IPS DF 19.7 (cell line): ENCODE results near the gene CCL17.
"Not testable (repeated sequence)": the region's sequence is repeated elsewhere in the genome, so short reads cannot be mapped to it uniquely, and the experiment has no call there.

Source experiments
- DNase-seq: peaks from one replicate; pipeline ENCODE4 v3.0.0-alpha.2; 2013; ENCODE audit warnings: low read depth, low spot score

The CCL17 gene

DNA sequence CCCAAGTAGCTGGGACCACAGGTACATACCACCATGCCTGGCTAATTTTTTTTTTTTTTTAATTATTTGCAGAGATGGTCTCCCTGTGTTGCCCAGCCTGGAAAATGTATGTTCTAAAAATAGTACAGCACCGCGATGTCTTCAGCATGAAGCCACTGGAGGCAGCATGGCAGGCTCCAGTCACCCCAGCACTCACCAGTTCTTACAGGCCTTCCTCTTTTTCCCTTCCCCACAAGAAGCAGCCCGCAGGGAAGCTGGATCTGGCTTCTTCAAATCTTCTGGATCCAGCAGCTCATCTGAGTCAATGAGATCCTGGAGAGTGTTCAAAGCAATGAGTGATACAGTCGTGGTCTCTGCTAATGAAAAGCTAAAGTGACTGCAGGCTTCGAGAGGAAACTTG, 26.4 kb downstream of the CCL17 start:
- no peak for DNase-seq

DNA sequence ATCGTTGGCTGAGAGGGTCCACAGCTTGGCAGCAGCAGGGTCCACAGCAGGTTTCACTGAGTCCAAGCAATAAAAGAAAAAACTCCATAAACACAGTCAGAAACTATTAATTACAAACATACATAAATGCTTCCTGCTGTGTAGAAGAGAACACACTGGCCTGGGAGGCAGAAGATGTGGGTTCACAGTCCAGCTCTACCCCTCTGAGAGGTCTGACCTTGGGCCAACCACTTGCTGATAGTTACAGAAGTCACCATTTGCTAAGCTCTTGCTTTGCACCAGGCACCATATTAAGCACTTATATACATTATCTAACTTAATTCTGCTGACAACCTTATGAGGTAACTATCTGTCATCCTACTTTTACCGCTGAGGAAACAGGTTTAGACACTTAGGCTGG, 27.9 kb downstream of the CCL17 start:
- DNase-seq, result no peak

- DNase-seq, result no peak
These were observed 28.4 kb downstream of the CCL17 start for GRCh38 chr16:57432989-57433388.

GRCh38 chr16:57434003-57434402, 29.4 kb downstream of the CCL17 start:
- no peak for DNase-seq

GRCh38 chr16:57435838-57436237, 31.3 kb downstream of the CCL17 start:
- DNase-seq, result no peak

DNA sequence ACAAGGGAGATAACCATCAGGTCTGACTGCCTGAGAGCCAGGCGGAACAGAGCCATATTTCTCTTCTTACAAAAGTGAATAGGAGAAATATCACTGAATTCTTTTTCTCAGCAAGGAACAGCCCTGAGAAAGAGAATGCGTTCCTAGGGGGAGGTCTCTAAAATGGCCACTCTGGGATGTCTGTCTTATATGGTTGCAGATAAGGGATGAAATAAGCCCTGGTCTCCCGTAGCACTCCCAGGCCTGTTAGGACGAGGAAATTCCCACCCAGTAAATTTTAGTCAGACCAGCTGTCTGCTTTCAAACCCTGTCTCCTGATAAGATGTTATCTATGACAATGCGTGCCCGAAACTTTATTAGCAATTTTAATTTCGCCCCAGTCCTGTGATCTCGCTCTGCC, 35.4 kb downstream of the CCL17 start:
- not testable (repeated sequence) for DNase-seq

DNA sequence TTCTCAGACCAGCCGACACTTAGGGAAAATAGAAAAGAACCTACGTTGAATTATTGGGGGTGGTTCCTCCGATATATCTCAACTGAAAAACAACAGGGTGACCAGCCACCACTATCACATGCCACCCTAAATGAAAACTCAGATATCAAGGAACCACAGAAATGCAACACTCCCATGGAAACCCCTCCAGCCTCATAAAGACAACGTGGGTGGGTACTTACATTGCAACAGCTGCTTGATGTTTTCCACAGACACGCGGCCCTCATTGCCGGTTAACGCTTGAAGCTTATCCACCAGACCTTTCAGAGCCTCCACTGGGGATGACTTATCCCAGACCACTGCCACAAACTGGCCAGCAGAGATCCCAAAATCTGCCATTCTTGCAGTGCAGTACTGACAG, 36.0 kb downstream of the CCL17 start:
- DNase-seq, result not testable (repeated sequence)

DNA sequence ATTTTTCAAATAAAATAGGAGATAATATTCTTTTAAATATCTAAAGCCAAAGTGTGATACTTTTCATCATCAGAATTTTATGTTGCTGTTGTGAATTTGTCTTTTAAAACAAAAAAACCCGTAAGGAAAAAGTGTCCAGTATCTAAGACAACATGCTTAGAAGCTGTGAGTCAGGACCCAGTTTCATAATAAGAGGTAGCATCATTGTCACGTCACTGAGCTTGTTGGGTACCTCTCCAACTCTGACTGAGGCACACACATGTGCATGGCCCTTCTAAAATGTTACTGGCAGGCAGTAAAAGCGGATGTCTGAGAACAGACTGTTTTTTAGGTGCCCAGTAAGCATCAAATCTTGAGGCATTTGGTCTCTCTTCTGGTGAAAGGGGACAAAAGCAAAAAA, 40.1 kb downstream of the CCL17 start:
- no peak for DNase-seq

DNA sequence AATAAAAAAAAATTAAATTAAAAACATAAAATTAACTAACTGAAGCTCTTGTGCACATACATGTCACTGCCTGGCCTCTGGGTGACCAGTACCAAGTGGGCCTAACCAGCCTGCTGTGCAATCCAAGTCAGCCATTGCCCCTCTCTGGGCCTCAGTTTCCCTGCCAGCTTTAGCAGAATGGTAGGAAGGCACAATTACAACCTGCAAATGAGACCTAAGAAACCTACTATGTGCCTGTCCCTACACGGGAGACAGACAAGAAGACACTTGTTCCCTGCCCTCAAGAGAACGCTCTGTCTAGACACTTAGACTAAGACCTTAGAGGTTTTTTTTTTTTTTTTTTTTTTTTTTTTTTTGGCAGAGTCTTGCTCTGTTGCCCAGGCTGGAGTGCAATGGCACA, 40.9 kb downstream of the CCL17 start:
- DNase-seq, result no peak

GRCh38 chr16:57446531-57447185, 42.1 kb downstream of the CCL17 start:
- no peak for DNase-seq

DNA sequence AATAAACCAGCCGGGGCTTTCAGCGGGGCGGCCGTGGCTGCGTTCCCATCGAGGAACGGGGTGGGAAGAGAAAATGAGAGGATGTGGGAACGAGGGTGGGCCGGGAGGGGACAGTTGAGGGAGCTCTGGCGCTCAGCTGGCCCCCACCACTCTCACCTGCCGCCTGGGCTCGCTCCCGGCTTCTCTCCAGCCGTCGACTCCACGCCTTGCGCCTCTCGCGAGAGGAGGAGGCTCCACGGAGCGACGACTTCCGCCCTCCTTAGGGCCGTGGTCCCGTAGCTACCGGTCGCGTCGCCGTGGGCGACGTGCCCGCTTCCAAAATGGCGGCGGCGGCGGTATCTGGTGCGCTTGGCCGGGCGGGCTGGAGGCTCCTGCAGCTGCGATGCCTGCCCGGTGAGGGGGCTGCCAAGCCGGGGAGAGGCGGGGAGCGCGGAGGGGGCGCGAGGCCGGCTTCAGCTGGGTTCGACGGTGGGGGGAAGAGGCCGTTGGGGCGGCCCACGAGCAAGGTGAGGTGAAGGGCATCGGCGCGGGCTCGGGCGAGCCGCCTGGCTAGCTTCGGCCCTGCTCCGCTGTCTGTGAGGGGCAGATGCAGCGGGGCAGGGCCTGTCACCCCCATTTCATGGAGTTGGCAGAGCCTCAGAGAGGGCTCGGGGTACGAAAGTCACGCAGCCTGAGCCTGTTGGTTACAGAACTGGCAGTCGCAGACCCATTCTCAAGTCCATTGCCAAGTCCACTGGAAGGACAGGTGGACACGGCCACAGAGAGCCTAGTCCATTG, 42.8 kb downstream of the CCL17 start, which contains the start of the genes CIAPIN1 and COQ9:
Gene CIAPIN1 (minus strand): TSS at position 200 of the 777 bp plus-strand sequence. CDS start 6,457 bp downstream, outside the sequence.
Gene COQ9 (plus strand): TSS at position 294 of the 777 bp plus-strand sequence. CDS start 27 bp downstream, at position 321.
- DNase-seq, result peak; percentile 70

- DNase-seq, result no peak
These were observed 47.5 kb downstream of the CCL17 start for GRCh38 chr16:57452021-57452420.

- DNase-seq, result no peak
These were observed 57.8 kb downstream of the CCL17 start, which contains the start of gene POLR2C for GRCh38 chr16:57462209-57462977. POLR2C (plus strand) TSS chr16:57462679; CDS start chr16:57462725, 46 bp downstream.

DNA sequence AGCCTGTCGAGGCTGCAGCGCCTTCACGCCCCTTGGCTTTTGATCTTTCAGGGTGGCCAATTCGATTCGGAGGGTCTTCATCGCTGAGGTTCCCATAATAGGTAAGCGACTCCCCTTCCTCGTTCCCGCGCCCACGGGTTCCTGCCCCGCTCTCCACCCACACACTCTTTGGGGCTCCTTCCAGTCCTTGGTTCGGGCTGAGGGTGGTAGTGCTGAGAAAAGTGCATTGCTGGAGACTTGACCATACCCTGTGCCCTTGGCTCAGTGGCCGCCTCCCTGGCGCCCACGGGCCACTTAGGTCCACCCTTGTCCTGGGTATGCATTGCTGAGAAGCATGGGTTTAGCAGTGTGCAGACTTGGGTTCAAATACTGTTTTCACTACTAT, 58.4 kb downstream of the CCL17 start:
- no peak for DNase-seq

DNA sequence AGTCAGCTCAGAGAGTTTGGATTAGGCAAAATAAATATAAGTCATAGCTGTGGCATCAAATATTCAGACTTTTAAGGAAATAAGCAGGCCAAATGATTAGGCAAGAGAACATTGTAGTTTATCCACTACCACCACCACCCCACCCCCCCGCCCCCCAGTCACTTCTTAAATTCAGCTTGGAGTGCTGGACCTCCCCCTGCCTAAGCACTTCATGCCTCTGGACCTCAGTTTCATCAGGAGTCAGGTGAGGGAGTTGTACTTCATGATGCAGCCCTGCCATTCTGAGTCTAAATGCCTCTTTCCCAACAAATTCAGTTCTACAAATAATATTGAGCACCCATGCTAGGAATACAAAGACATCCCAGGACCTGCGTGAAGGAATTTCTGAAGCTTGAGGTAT, 60.0 kb downstream of the CCL17 start:
- no peak for DNase-seq
